Nephron progenitor cell (in vitro differentiated cells): ENCODE measurements around the gene KIF3C.
A peak's percentile ranks its signal among the peaks of the same experiment; 100 is the strongest.
"Not testable (repeated sequence)": the region's sequence is repeated elsewhere in the genome, so short reads cannot be mapped to it uniquely, and the experiment has no call there.

ENCODE experiments used
- DNase-seq: peaks from one replicate; pipeline ENCODE4 v3.0.0; 2021
- H3K27ac Mint-ChIP-seq: 2 replicates; pipeline ENCODE4 v1.8.0; 2021; ENCODE audit warnings: mild to moderate bottlenecking, moderate library complexity, mixed read lengths
- H3K27me3 Mint-ChIP-seq: 2 replicates; pipeline ENCODE4 v1.8.0; 2021; ENCODE audit warnings: mild to moderate bottlenecking, low read depth, mixed read lengths; ENCODE audit not compliant: poor library complexity
- H3K36me3 Mint-ChIP-seq: 2 replicates; pipeline ENCODE4 v1.8.0; 2021; ENCODE audit warnings: low read depth, mixed read lengths
- H3K4me1 Mint-ChIP-seq: 2 replicates; pipeline ENCODE4 v1.8.0; 2021; ENCODE audit warnings: mixed read lengths
- H3K4me3 Mint-ChIP-seq: 2 replicates; pipeline ENCODE4 v1.8.0; 2021; ENCODE audit warnings: mild to moderate bottlenecking, moderate library complexity, mixed read lengths
- H3K9me3 Mint-ChIP-seq: 2 replicates; pipeline ENCODE4 v1.8.0; 2021; ENCODE audit warnings: mild to moderate bottlenecking, moderate library complexity, mixed read lengths
- CTCF ChIP-seq: fragments of 200-600 bp; sonication (generic); IDR thresholded peaks from 2 replicates; pipeline ENCODE4 v1.5.0; 2021; ENCODE audit warnings: antibody characterized with exemption

The KIF3C gene

DNA sequence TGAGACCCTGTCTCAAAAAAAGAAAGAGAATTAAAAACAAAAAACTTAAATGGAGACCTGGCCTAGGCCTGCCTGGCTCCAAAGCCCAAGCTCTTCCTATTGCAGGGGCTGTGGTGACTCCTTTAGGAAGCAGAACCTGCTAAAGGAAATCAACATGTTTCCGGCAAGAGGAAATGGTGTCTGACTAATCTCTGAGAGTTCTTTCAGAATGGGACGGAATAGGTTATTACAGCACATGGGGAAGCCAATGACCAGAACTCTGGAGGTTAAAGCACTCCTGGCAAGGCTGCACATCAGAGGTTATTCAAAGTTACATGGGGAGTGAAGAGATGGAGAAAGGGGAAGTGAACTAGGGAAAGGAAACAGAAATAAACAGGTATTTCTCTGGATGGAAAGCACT, 21.4 kb downstream of the KIF3C start:
- peaks cover 13% of the 10 kb centered on the region for H3K4me1 Mint-ChIP-seq
- peaks cover 5% of the 10 kb centered on the region for H3K27me3 Mint-ChIP-seq
- peaks cover 14% of the 10 kb centered on the region for H3K36me3 Mint-ChIP-seq
- H3K4me3 Mint-ChIP-seq = no peak overlapping the region
- peak overlapping the region; percentile 82 for H3K27ac Mint-ChIP-seq
- no peak for DNase-seq
- H3K9me3 Mint-ChIP-seq = no peaks in the 10 kb centered on the region
- TF ChIP-seq CTCF = no peak

GRCh38 chr2:25960396-25960795, 21.9 kb downstream of the KIF3C start:
- TF ChIP-seq CTCF = no peak
- no peaks in the 10 kb centered on the region for H3K9me3 Mint-ChIP-seq
- peaks cover 5% of the 10 kb centered on the region for H3K27me3 Mint-ChIP-seq
- H3K36me3 Mint-ChIP-seq = peaks cover 11% of the 10 kb centered on the region
- peaks cover 13% of the 10 kb centered on the region for H3K4me1 Mint-ChIP-seq
- no peak for DNase-seq
- H3K4me3 Mint-ChIP-seq = no peak overlapping the region
- H3K27ac Mint-ChIP-seq = no peak overlapping the region

DNA sequence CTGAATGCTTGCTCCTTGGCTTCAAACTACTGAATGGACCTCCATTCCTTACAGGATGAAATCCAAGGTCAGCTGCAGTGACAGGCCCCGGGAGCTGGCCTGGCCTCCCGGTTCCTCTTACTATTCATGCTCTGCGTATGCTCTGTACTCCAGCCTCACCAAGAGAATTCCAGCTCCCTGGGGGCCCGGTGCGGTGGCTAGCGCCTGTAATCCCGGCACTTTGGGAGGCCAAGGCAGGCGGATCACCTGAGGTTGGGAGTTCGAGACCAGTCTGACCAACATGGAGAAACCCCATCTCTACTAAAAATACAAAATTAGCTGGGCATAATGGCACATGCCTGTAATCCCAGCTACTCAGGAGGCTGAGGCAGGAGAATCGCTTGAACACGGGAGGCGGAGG, 23.7 kb downstream of the KIF3C start:
- not testable (repeated sequence) for H3K27me3 Mint-ChIP-seq, H3K36me3 Mint-ChIP-seq, H3K27ac Mint-ChIP-seq, H3K9me3 Mint-ChIP-seq, DNase-seq, H3K4me3 Mint-ChIP-seq
- H3K4me1 Mint-ChIP-seq = peaks cover 13% of the 10 kb centered on the region

DNA sequence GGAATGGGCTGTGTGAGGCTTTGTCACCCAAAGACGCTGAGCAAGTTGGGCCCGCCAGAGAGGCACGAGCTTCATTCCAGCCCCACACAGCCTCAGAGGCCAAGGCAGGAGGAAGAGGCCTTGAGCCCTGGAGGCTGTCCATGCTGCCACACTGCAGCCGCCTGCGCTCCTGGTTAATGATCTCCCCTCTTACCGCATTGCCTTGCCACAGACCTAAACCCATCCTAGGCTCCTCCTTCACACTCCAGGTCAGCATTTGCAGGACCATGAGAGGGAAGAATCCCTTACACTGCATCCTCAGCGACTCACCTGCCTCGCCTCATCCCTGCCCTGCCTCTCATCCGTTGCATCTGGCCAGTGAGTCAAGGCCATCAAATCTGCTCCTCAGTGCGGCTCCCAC, 24.6 kb downstream of the KIF3C start:
- no peaks in the 10 kb centered on the region for H3K9me3 Mint-ChIP-seq
- H3K4me1 Mint-ChIP-seq = peaks cover 13% of the 10 kb centered on the region
- no peak for DNase-seq
- no peak overlapping the region for H3K4me3 Mint-ChIP-seq
- no peaks in the 10 kb centered on the region for H3K36me3 Mint-ChIP-seq
- H3K27ac Mint-ChIP-seq = no peak overlapping the region
- no peak for TF ChIP-seq CTCF
- H3K27me3 Mint-ChIP-seq = peaks cover 8% of the 10 kb centered on the region

DNA sequence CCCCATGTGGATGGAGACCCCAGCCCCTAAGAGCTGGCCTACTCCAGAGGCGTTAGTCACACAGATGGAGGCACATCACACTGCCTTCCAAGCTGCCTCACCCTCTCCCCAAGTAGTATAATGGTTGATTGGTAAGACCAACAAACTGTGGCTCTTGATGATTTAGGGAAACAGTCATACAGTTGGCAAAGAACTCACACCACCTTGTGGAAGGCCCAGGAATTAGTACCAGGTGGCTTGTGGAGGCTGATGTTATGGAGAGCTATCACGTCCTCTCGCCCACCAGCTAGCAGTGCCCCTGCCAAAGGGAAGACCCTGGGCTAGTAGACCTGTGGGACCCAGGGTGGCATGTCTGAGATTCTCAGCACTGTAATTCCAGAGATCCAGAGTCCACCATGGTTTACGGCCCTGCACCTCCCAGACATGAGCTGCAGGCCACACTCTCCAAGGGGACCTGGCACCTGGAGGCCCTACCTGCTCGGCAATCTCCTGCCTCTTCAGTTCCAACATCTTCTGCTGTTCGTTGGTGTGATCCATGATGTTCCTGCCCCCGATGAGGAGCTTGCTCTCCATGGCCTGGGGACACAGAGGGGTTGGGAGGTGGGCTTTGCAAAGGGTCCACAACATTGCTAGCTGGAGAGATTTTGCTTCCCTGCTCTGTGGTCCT, 26.3 kb downstream of the KIF3C start:
- Mint-ChIP-seq H3K27ac (peak overlapping the region; percentile 64), H3K36me3 (peaks cover 5% of the 10 kb centered on the region), H3K4me3 (no peak overlapping the region), H3K27me3 (peaks cover 8% of the 10 kb centered on the region), H3K9me3 (no peaks in the 10 kb centered on the region), H3K4me1 (peaks cover 3% of the 10 kb centered on the region)
- no peak for TF ChIP-seq CTCF
- DNase-seq = no peak

GRCh38 chr2:25955036-25955435, 27.3 kb downstream of the KIF3C start:
- Mint-ChIP-seq H3K4me3 (no peak overlapping the region), H3K4me1 (no peaks in the 10 kb centered on the region), H3K27ac (no peak overlapping the region), H3K9me3 (no peaks in the 10 kb centered on the region), H3K36me3 (peaks cover 5% of the 10 kb centered on the region), H3K27me3 (peaks cover 8% of the 10 kb centered on the region)
- no peak for DNase-seq
- no peak for TF ChIP-seq CTCF
